GM10248 (cell line): Measurements from ENCODE around the gene LINC01488.

Experiments used
- CTCF ChIA-PET: fragments of 300-600 bp; sonication (Branson Sonifier 250); formaldehyde crosslinking; extraction: SDS; loops from one replicate; lab custom pipeline; 2021; ENCODE audit warnings: antibody characterized with exemption; lab: Yijun Ruan, JAX
- POLR2A ChIA-PET: fragments of 350-650 bp; sonication (Branson Sonifier 250); formaldehyde crosslinking; extraction: SDS; loops from one replicate; lab custom pipeline; 2020; ENCODE audit warnings: antibody characterized with exemption; lab: Yijun Ruan, JAX
- DNase-seq: peaks from one replicate; pipeline ENCODE4 v3.0.0; 2012; ENCODE audit errors: extremely low spot score
- TF ChIP-seq, protein P1 (sequence below): IDR thresholded peaks from 2 replicates; pipeline ENCODE4 v1.5.1; 2012; ENCODE audit warnings: mild to moderate bottlenecking, low read depth; ENCODE audit errors: extremely low read depth, missing control alignments, control extremely low read depth

Gene LINC01488

DNA sequence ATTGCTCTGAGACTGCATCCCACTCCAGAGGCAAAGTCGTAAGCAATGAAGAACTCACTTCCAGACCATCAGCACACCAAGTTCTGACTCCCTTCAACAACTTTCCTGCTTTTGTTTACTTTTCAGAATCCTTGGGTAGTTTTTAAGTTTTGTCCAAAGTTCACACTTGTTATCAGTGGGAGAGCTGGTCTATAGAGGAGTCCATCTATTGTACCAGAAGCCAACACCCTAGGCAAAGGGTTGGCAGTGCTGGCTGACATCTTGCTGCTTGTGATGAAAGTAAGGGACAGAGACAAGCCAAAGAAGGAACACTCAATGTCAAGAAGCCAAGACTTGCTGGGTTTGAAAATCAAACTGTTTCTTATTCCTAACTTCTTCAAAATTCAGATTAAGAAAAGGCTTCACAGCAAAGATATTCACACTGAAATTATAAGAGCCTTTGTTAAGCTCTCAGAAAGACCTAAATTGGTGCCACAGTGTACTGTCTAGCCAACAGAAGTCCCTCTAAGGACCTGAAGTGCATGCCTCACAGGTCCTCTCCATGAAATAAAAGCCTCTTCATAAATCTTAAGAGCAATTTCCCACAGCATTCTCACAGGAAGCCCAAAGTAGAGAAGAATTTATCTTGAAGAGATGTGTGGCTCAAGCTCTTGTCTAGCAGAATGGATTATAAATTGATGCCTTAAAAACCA lies 21.5 kb upstream of the LINC01488 start:
- ChIA-PET CTCF (interaction anchor here (1.9 kb wide), 1 partner anchor 12 kb away, joined by 5 read pairs; no protein-coding TSS in a partner anchor), POLR2A (no interaction called here)
- DNase-seq = no peak
- TF ChIP-seq, protein P1, sequence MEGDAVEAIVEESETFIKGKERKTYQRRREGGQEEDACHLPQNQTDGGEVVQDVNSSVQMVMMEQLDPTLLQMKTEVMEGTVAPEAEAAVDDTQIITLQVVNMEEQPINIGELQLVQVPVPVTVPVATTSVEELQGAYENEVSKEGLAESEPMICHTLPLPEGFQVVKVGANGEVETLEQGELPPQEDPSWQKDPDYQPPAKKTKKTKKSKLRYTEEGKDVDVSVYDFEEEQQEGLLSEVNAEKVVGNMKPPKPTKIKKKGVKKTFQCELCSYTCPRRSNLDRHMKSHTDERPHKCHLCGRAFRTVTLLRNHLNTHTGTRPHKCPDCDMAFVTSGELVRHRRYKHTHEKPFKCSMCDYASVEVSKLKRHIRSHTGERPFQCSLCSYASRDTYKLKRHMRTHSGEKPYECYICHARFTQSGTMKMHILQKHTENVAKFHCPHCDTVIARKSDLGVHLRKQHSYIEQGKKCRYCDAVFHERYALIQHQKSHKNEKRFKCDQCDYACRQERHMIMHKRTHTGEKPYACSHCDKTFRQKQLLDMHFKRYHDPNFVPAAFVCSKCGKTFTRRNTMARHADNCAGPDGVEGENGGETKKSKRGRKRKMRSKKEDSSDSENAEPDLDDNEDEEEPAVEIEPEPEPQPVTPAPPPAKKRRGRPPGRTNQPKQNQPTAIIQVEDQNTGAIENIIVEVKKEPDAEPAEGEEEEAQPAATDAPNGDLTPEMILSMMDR = no peak

DNA sequence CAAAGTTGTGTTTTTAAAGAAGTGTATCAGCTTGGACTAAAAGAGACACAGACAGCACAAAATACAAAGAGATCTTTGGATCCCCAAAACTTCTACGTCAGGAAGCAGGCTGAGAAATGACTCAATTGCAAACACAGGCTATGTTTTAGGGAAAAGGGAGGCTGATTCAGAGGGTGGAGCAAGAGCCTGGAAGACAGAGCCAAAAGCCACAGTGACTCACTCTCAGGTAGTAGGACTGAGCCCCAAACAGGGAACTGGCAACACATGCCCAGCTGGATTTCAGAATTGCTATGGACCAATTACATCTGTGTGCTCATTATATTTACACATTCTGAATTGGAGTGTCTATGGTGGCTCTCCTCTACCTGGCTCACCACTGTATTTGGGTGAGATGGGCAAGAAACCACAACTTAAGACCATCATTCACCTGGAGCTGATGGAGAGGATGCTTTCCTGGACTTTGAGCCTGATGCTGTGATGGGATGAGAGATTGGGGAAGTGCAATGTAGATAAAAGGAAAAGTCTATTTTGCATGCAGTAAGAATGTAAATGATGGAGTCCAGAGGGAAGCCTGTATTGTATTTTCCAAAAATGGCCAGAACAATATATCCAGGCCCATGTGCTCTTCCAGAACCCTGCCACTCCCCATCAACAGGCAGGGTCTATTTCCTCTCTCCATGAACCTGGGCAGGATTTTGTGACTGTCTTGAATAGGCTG lies 20.8 kb upstream of the LINC01488 start:
- TF ChIP-seq, protein P1 = no peak
- POLR2A ChIA-PET = no interaction called here
- CTCF ChIA-PET = interaction anchor here (1.9 kb wide), 1 partner anchor 12 kb away, joined by 5 read pairs; no protein-coding TSS in a partner anchor
- DNase-seq = no peak

DNA sequence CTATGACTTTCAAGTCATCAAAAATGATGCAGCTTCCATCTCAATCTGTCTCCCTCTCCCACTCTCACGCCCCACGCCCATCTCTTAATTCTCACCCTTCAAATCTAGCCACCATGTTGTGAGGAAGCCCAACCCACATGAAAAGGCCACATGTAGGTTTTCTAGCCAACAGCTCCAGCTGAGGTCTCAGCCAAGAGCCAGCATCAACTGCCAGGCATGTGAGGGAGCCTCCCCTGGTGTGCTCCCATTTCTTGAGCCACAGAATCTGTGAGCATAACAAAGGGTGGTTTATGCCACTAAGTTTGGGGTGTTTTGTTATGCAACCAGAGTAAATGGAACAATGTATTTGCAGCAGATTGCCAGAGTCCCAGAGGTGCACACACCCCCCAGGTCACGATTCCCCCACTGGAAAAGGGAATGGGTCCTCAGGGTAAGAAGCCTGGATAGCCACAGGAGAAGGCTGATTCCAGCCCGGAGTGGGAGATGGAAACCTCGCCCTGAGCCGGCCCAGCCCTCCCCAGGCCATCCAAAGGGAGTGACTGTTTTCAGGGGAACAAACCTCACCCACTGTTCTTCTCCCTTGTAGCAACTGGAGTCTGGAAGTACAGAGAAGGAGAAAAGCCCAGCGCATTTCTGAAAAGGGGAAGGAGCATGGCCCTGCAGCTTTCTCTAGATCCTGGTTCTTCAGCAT lies 20.0 kb upstream of the LINC01488 start:
- ChIA-PET POLR2A (no interaction called here), CTCF (interaction anchor here (1.9 kb wide), 1 partner anchor 13 kb away, joined by 5 read pairs; no protein-coding TSS in a partner anchor)
- DNase-seq = no peak
- TF ChIP-seq, protein P1 = no peak

DNA sequence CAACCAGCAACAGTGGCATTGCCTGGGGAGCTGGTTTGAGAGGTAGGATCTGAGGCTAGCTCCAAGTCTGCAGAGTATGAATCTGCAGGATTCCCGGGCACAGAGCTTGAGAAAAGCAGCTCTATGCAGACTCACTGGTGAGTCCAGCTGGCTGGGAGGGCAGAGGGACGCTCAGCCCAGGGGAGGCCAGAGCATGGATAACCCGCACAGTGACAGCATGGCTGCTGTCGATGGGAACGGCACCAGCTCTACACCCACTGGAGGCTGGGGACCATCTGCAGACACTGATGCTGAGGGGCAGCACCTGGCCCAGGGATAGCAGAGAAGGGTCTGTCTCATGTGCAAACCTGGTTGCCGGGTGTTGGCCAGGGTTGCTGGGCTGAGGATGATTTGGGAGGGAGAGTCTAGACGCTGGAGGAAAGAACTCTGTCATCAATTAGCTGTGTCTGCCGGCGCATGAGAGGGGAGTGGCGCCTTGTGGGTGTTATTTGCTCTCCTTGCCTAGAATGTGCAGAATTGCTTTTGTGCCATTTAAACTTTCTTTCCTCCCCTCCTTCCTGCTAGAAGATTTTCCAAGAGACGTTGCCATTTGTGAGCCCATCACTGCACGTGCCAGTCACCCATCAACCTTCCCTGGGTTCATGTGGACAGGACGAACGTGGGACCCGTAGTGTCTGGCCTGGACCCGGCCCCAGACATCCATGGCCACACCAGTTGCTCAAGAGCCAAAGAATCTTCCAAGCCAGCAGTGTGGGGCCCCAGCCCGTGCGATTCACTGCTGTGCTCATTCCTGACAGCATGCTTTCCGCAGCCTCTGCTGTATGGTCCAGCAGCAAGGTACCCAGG lies 19.1 kb upstream of the LINC01488 start:
- DNase-seq = no peak
- CTCF ChIA-PET = interaction anchor here (2.2 kb wide), 1 partner anchor 19 kb away, joined by 5 read pairs; no protein-coding TSS in a partner anchor
- TF ChIP-seq, protein P1 = no peak
- POLR2A ChIA-PET = no interaction called here

DNA sequence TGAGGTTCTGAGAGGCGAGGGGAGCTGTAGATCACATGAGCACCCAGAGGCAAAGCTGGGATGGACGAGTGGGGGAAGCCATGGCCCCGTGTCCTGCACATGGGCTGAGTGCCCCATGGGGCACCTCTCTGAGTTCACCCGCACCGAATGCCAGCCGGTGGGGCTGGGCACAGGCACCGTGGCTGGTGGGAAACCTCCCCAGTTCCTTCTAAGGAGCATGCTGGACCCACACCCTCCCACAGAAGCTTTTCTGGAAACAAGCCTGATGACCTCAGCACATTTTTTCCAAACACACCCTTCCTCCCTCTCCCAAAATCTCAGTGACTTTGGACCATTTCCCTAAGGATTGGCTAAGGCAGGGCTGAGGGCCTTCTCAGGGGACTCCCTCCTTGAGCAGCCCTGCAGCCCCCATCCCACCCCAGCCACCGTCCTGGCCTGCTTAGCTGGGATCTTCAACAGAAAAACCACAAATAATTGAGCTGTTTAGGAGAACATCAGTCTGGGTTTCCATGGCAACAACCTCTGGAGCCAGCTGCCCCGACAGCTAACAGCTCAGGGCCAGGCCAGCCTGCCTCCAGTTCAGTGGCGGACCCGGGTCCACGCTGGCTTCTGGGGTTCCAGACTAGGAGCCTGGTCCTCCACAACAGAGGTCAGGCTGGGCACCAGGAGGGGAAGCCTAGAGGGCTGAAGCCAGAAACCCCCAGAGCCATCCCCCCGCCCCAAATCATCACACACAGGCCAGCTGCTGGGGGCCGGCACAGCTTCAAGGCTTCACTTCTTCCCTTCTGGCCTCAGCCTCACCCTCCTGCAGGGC lies 18.1 kb upstream of the LINC01488 start:
- ChIA-PET CTCF (interaction anchor here (0.9 to 2.2 kb wide), 2 partner anchors 9 to 20 kb away, joined by 3 to 5 read pairs; no protein-coding TSS in a partner anchor), POLR2A (no interaction called here)
- TF ChIP-seq, protein P1 = no peak
- DNase-seq = no peak
